BJ (cell line): Measurements from ENCODE around the gene SERPINC1. TPM values are rescaled to one million over a fixed set of nuclear protein-coding genes. Genes with fewer than 3 reads are reported as not detected.
A peak's percentile ranks its signal among the peaks of the same experiment; 100 is the strongest.

ENCODE experiments used
- CTCF ChIA-PET: fragments of 350-600 bp; formaldehyde crosslinking; extraction: SDS; loops from one replicate; lab custom pipeline; 2021; ENCODE audit warnings: antibody characterized with exemption, inconsistent platforms; lab: Yijun Ruan, JAX
- POLR2A ChIA-PET: fragments of 300-600 bp; sonication (Branson Sonifier 250); formaldehyde crosslinking; extraction: SDS; loops from one replicate; lab custom pipeline; 2021; ENCODE audit warnings: antibody characterized with exemption; lab: Charles Lee
- DNase-seq: peaks from one replicate; pipeline ENCODE4 v3.0.0-alpha.2; 2011; ENCODE audit warnings: low read depth
- H3K27me3 ChIP-seq: 2 replicates; pipeline ENCODE4 v1.6.0; 2011; ENCODE audit warnings: low read length; ENCODE audit not compliant: control insufficient read depth, insufficient read depth
- H3K36me3 ChIP-seq: 2 replicates; pipeline ENCODE4 v1.5.1; 2011; ENCODE audit warnings: low read length; ENCODE audit not compliant: control insufficient read depth, insufficient read depth
- H3K4me3 ChIP-seq: 2 replicates; pipeline ENCODE4 v1.5.1; 2011; ENCODE audit warnings: low read depth, mild to moderate bottlenecking, control low read depth, low read length
- polyA plus RNA-seq: library from polyadenylated mRNA; depleted of rRNA; stranded (reverse); fragments of >200 nt; gene quantifications from 2 replicates; pipeline ENCODE4 v1.2.3, GENCODE V29; 2011
- TF ChIP-seq, protein P1 (sequence below): IDR thresholded peaks from 2 replicates; pipeline ENCODE4 v1.5.1; 2011; ENCODE audit warnings: low read depth, mild to moderate bottlenecking, control low read depth, inconsistent platforms, low read length, moderate library complexity; ENCODE audit not compliant: insufficient read depth

Gene SERPINC1
- polyA plus RNA-seq, 1 experiment, result 0.05 TPM

DNA sequence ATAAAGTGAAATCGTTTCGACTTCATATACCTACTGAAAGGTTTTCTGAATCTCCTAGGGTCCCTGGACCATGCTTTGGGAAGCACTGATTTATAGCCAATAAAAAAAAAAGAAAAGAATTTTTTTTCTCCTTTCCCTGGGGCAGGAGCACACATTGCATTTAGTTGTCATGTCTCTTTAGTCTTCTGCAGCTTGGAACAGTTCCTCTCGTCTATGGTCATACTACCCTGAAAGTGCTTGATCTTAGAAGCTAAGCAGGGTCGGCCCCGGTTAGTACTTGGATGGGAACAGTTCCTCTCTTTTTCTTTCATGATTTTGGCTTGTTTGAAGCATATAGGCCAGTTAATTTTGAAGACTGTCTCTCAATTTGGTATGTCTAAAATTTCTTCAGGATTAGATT, 3.7 kb upstream of the SERPINC1 start:
- ChIA-PET POLR2A (no interaction called here), CTCF (no interaction called here)

DNA sequence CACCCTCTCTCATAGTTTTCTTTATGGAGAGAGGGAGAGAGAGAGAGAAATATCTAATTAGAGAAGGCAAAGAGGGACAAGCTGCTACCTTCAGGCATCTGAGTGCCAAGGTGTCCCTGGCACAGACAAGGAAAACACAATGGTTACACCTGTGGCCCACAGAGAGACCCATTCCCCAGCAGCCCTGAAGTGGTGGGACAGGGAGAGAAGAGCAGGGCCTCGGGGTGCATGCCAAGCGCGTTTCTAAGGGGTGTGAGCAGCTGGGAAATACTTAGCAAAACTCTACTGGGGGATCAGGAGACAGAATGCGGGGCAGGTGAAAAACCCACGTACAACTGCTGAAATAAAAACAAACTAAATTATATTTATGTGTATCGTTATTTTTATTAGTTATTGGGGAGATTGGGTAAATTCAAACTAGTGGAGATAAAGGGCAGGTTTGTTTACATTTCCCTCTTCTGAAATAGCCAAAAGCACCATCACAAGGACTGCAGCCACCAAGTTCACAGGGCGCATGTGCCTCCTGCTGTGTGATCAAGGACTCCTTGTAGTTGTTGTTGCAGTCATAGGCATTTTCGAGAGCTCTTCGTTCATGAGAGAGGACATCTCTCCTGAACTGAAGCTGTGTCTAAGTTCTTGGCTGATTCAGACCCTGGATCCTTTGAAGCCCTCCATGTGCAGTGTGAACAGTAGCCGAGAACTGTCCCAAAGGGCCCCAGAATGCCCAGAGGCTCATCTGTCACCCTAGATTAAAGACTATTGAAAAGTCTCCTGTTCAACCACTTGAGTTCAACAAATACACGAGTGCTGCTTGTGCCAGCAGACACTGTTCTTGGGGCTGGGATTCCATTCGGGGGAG, 737 bp upstream of the SERPINC1 start:
- DNase-seq, result no peak
- Histone ChIP-seq H3K4me3 (no peak overlapping the region), H3K27me3 (no peaks in the 10 kb centered on the region), H3K36me3 (no peaks in the 10 kb centered on the region)
- TF ChIP-seq, protein P1, sequence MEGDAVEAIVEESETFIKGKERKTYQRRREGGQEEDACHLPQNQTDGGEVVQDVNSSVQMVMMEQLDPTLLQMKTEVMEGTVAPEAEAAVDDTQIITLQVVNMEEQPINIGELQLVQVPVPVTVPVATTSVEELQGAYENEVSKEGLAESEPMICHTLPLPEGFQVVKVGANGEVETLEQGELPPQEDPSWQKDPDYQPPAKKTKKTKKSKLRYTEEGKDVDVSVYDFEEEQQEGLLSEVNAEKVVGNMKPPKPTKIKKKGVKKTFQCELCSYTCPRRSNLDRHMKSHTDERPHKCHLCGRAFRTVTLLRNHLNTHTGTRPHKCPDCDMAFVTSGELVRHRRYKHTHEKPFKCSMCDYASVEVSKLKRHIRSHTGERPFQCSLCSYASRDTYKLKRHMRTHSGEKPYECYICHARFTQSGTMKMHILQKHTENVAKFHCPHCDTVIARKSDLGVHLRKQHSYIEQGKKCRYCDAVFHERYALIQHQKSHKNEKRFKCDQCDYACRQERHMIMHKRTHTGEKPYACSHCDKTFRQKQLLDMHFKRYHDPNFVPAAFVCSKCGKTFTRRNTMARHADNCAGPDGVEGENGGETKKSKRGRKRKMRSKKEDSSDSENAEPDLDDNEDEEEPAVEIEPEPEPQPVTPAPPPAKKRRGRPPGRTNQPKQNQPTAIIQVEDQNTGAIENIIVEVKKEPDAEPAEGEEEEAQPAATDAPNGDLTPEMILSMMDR, result no peak
- POLR2A ChIA-PET, result no interaction called here
- CTCF ChIA-PET, result no interaction called here

More for the DNA sequence above, 3.7 kb upstream of the SERPINC1 start:
- Histone ChIP-seq H3K27me3 (no peaks in the 10 kb centered on the region), H3K4me3 (no peak overlapping the region), H3K36me3 (no peaks in the 10 kb centered on the region)
- no peak for DNase-seq
- TF ChIP-seq, protein P1, result no peak

DNA sequence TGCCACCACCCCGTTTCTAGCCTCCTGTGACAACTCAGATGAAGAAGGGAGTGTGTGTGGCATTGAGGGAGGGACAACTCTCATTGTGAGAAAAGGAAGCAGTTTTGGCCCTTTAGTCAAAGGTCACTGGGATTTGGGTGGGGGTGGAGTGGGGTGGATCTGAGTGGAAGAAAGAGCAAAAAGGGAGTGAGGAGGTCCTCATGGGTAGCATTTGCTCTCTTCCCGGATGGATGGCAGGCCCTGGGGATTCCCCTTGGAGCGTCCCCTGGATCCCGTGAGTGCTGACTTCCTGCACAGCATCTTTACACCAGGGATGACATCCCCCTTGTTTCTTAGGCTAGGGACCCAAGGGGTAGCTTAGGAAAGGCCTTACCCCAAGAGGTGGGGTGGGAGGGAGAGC, 460 bp downstream of the SERPINC1 start:
- POLR2A ChIA-PET, result no interaction called here
- Histone ChIP-seq H3K27me3 (no peaks in the 10 kb centered on the region), H3K36me3 (no peaks in the 10 kb centered on the region), H3K4me3 (no peak overlapping the region)
- DNase-seq, result no peak
- TF ChIP-seq, protein P1, result no peak
- CTCF ChIA-PET, result no interaction called here

DNA sequence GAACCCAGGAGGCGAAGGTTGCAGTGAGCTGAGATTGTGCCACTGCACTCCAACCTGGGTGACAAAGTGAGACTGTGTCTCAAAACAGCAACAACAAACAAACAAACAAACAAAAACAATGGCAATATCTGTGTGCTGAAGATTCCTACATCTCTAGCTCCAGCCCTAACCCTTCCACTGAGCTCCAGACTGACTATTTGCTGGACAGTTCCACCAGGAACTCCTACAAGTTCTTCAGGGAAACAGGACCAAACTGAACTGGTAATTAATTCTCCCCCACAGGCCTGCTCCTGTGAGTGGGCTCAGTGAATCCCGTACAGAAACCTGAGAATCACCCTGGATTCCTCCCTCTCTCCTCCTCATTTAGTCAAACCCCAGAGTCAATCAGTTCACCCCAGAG, 1.5 kb downstream of the SERPINC1 start:
- no peaks in the 10 kb centered on the region for H3K36me3 ChIP-seq
- no peak overlapping the region for H3K4me3 ChIP-seq
- TF ChIP-seq, protein P1, result no peak
- no peak for DNase-seq
- no peaks in the 10 kb centered on the region for H3K27me3 ChIP-seq
- ChIA-PET POLR2A (no interaction called here), CTCF (interaction anchor here (0.6 to 1.6 kb wide), 2 partner anchors 10 to 610 kb away, joined by 3 read pairs; no protein-coding TSS in a partner anchor)

DNA sequence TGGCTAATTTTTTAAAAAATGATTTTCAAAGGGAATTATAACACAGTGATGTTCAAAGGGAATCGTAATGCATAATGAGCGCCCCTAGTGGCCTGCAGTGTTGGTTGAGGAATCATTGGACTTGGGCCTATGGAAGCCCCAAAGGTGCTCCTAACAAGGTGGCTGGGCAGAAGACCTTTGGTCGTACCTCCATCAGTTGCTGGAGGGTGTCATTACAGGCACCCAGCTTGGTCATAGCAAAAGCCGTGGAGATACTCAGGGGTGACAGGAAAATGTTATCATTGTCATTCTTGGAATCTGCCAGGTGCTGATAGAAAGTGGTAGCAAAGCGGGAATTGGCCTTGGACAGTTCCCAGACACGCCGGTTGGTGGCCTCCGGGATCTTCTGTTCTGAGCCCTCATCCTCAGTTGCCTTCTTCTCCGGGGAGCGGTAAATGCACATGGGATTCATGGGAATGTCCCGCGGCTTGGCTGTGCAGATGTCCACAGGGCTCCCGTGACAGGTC, 2.7 kb downstream of the SERPINC1 start:
- Histone ChIP-seq H3K27me3 (no peaks in the 10 kb centered on the region), H3K36me3 (no peaks in the 10 kb centered on the region), H3K4me3 (no peak overlapping the region)
- TF ChIP-seq, protein P1, result peak; percentile 47; the same call in 1 of the 2 replicates
- DNase-seq, result no peak
- ChIA-PET POLR2A (no interaction called here), CTCF (interaction anchor here (0.7 to 1.6 kb wide), 3 partner anchors 9 to 129 kb away, joined by 3 to 8 read pairs (median 4); no protein-coding TSS in a partner anchor)
